Left lung (tissue), 10 donors: Measurements from ENCODE around the gene SOX18. TPM values are rescaled to one million over a fixed set of nuclear protein-coding genes. Genes with fewer than 3 reads are reported as not detected.

ENCODE experiments used
- ATAC-seq: fragments of 200-7000 bp; cut with Tn5 transposase; one replicate; pipeline ENCODE4 v1.9.1; 2020; ENCODE audit warnings: moderate library complexity
- DNase-seq, 4 donors: peaks; one replicate each; pipeline ENCODE4 v3.0.0-alpha.2; 2013 to 2020
- H3K27ac ChIP-seq, 2 donors: fragments of 200-600 bp; sonication (generic) in 1 of 2; one replicate each; pipeline versions ENCODE4 v1.5.0 to v1.8.0; 2020 to 2021
- H3K27me3 ChIP-seq, 2 donors: fragments of 200-600 bp; sonication (generic) in 1 of 2; one replicate each; pipeline versions ENCODE4 v1.5.0 to v1.8.0; 2020 to 2021
- H3K36me3 ChIP-seq, 2 donors: fragments of 200-600 bp; sonication (generic) in 1 of 2; one replicate each; pipeline versions ENCODE4 v1.5.0 to v1.8.0; 2020 to 2021
- H3K4me1 ChIP-seq, 2 donors: fragments of 200-600 bp; one replicate each; pipeline ENCODE4 v1.8.0; 2021
- H3K4me3 ChIP-seq, 2 donors: fragments of 200-600 bp; sonication (generic) in 1 of 2; one replicate each; pipeline versions ENCODE4 v1.5.0 to v1.8.0; 2020 to 2021; ENCODE audit warnings: mild to moderate bottlenecking in 1 of 2
- H3K9me3 ChIP-seq, 2 donors: fragments of 200-600 bp; sonication (generic) in 1 of 2; one replicate each; pipeline versions ENCODE4 v1.5.0 to v1.8.0; 2020 to 2021
- CTCF ChIP-seq, 2 donors: fragments of 200-600 bp; sonication (generic) in 1 of 2; IDR thresholded peaks; one replicate each; pipeline versions ENCODE4 v1.5.0 to v1.8.0; 2021; ENCODE audit warnings: antibody characterized with exemption in 2 of 2
- intact Hi-C, 2 donors: fragments of 100-400 bp; cut with DNase I; formaldehyde crosslinking; loops; one replicate each; pipeline versions ENCODE4 v1.11.2 to v1.14.2; 2022
- polyA plus RNA-seq, 6 donors: library from polyadenylated mRNA; unstranded; fragments of 120-200 nt; gene quantifications; one replicate each; pipeline ENCODE4 v1.2.1, GENCODE V29; 2013; ENCODE audit not compliant: insufficient read length in 6 of 6
- total RNA-seq, 2 donors: library from RNA; stranded (reverse); fragmentation: NEBNext Ultra II Directional; extraction: Animal tissue kit (Norgen Biotek cat#: 25700); gene quantifications; one replicate each; pipeline ENCODE4 v1.2.1, GENCODE V29; 2021
- donor health status: DM: no; HTN: yes; CAD: no.
- donor health status: DM: no; HTN: no; CAD: no.

Gene SOX18
- total and polyA plus RNA-seq, 8 donors = 11.5 to 69.2 (median 18.2) TPM

- intact Hi-C loops = no loop called here
- no peaks in the 10 kb centered on the region for H3K9me3 ChIP-seq
- TF ChIP-seq CTCF (IDR thresholded peaks at IDR 0.05) = no peak
- peaks cover 0 to 10% of the 10 kb centered on the region in 2 donors for H3K36me3 ChIP-seq
- peaks cover 15 to 25% of the 10 kb centered on the region in 2 donors for H3K27me3 ChIP-seq
- H3K27ac ChIP-seq = peak within 1 kb of the TSS; percentile 72 to 93
- H3K4me1 ChIP-seq = peaks cover 22 to 66% of the 10 kb centered on the region in 2 donors
- peak within 1 kb of the TSS; percentile 69 to 92 for H3K4me3 ChIP-seq
- ATAC-seq (peak; percentile 0), DNase-seq (peak in 1 of 4 donors; percentile 96)
Measured at GRCh38 chr20:64080013-64080812, 30.8 kb upstream of the SOX18 start, which contains the start of gene OPRL1. TSS of gene OPRL1 (plus strand) at chr20:64080082. CDS start at chr20:64092721, 12,639 bp downstream.

- TF ChIP-seq CTCF (IDR thresholded peaks at IDR 0.05) = peak in 1 of 2 donors; percentile 7
- intact Hi-C loops = no loop called here
- Histone ChIP-seq H3K4me1 (peaks cover 22 to 64% of the 10 kb centered on the region in 2 donors), H3K36me3 (peaks cover 0 to 18% of the 10 kb centered on the region in 2 donors), H3K27me3 (peaks cover 8 to 17% of the 10 kb centered on the region in 2 donors), H3K27ac (peak within 1 kb of the TSS; percentile 72 to 93), H3K4me3 (peak within 1 kb of the TSS; percentile 69 to 92), H3K9me3 (no peaks in the 10 kb centered on the region)
- peak; percentile 66 for ATAC-seq
- peak; percentile 65 to 96 (median 88) for DNase-seq
Measured at GRCh38 chr20:64079273-64080012, 30.0 kb upstream of the SOX18 start, which contains the start of gene RGS19. TSS of gene RGS19 (minus strand) at chr20:64079518. CDS start at chr20:64076886, 2,632 bp downstream.

GRCh38 chr20:64078934-64079272 is 29.5 kb upstream of the SOX18 start:
- DNase-seq (no peak), ATAC-seq (no peak)
- TF ChIP-seq CTCF (IDR thresholded peaks at IDR 0.05) = no peak
- peaks cover 2 to 12% of the 10 kb centered on the region in 2 donors for H3K27me3 ChIP-seq
- H3K4me1 ChIP-seq = peaks cover 19 to 58% of the 10 kb centered on the region in 2 donors
- intact Hi-C loops = no loop called here
- H3K9me3 ChIP-seq = no peaks in the 10 kb centered on the region
- H3K4me3 ChIP-seq = peak overlapping the region; percentile 69 to 92
- H3K36me3 ChIP-seq = peaks cover 0 to 23% of the 10 kb centered on the region in 2 donors
- H3K27ac ChIP-seq = peak overlapping the region; percentile 72 to 93

- ATAC-seq (no peak), DNase-seq (peak in 2 of 4 donors; percentile 69 to 77)
- Histone ChIP-seq H3K4me3 (peak overlapping the region; percentile 69 to 92), H3K9me3 (no peaks in the 10 kb centered on the region), H3K27ac (peak overlapping the region; percentile 3 to 93), H3K27me3 (peaks cover 0 to 3% of the 10 kb centered on the region in 2 donors), H3K36me3 (peaks cover 0 to 32% of the 10 kb centered on the region in 2 donors), H3K4me1 (peaks cover 14 to 50% of the 10 kb centered on the region in 2 donors)
- no peak for TF ChIP-seq CTCF (IDR thresholded peaks at IDR 0.05)
- intact Hi-C loops = no loop called here
Measured at GRCh38 chr20:64077876-64078551, 28.6 kb upstream of the SOX18 start.
